ENCODE data around the gene CD36. TPM values are rescaled to one million over a fixed set of nuclear protein-coding genes. Genes with fewer than 3 reads are reported as not detected.

Gene CD36
- total RNA-seq, 1 experiment from 2014 or later = 0.39 TPM

GRCh38 chr7:80646083-80646865 is 7.8 kb downstream of the CD36 start:
- CTCF ChIA-PET = no interaction called here

DNA sequence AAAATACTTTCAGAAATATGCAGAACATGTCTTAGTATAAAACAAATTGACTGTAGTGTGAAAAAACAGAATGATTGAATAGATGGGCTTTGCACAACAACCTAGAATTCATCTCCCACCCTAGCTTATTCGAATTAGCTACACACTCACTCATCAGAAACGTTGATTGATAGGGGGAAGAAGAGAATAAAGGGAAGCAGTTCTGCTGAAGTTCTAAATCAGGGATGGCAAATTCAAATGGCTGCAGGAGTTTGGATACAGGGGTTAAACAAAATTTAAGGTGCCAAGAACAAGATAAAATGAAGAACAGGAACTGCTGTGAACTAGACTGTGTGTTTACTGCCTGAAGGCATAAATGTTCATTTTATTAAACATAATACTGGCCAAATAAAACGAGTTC is 9.0 kb downstream of the CD36 start:
- no peak for TF ChIP-seq EZH2 (IDR thresholded peaks at IDR 0.05; ENCODE audit: borderline replicate concordance, low read depth, low read length, poor library complexity, severe bottlenecking)
- TF ChIP-seq, protein P1, sequence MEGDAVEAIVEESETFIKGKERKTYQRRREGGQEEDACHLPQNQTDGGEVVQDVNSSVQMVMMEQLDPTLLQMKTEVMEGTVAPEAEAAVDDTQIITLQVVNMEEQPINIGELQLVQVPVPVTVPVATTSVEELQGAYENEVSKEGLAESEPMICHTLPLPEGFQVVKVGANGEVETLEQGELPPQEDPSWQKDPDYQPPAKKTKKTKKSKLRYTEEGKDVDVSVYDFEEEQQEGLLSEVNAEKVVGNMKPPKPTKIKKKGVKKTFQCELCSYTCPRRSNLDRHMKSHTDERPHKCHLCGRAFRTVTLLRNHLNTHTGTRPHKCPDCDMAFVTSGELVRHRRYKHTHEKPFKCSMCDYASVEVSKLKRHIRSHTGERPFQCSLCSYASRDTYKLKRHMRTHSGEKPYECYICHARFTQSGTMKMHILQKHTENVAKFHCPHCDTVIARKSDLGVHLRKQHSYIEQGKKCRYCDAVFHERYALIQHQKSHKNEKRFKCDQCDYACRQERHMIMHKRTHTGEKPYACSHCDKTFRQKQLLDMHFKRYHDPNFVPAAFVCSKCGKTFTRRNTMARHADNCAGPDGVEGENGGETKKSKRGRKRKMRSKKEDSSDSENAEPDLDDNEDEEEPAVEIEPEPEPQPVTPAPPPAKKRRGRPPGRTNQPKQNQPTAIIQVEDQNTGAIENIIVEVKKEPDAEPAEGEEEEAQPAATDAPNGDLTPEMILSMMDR (conservative IDR thresholded peaks at IDR 0.05; ENCODE audit: low read depth, low read length) = no peak
- H3K4me3 ChIP-seq (ENCODE audit: low read depth, low read length, poor library complexity, severe bottlenecking) = no peak overlapping the region
- H3K9me3 ChIP-seq (ENCODE audit: low read depth, low read length, poor library complexity, severe bottlenecking) = no peaks in the 10 kb centered on the region
- no peaks in the 10 kb centered on the region for H3K36me3 ChIP-seq (ENCODE audit: insufficient read depth, low read length, poor library complexity, severe bottlenecking)
- CTCF ChIA-PET = no interaction called here
- H3K27ac ChIP-seq (ENCODE audit: low read depth, low read length, poor library complexity, severe bottlenecking) = no peak overlapping the region
- no peaks in the 10 kb centered on the region for H3K27me3 ChIP-seq (replicated peaks; ENCODE audit: insufficient read depth, low read depth, low read length, poor library complexity)
- POLR2A ChIA-PET (ENCODE audit: low non-redundant PET) = no interaction called here
- peaks cover 19% of the 10 kb centered on the region for H3K4me1 ChIP-seq (ENCODE audit: insufficient read depth, low read length, poor library complexity, severe bottlenecking)
- no TSS peak for BruUV-seq (replicated peaks)
- no peak for DNase-seq (ENCODE audit: low spot score)
- intact Hi-C loops (cut with micrococcal nuclease; ENCODE audit: unreplicated experiment) = no loop called here

More at GRCh38 chr7:80646083-80646865, 7.8 kb downstream of the CD36 start:
- Histone ChIP-seq H3K9me3 (ENCODE audit: low read depth, low read length, poor library complexity, severe bottlenecking) (no peaks in the 10 kb centered on the region), H3K4me1 (ENCODE audit: insufficient read depth, low read length, poor library complexity, severe bottlenecking) (peaks cover 28% of the 10 kb centered on the region), H3K4me3 (ENCODE audit: low read depth, low read length, poor library complexity, severe bottlenecking) (no peak overlapping the region), H3K36me3 (ENCODE audit: insufficient read depth, low read length, poor library complexity, severe bottlenecking) (no peaks in the 10 kb centered on the region), H3K27me3 (replicated peaks; ENCODE audit: insufficient read depth, low read depth, low read length, poor library complexity) (no peaks in the 10 kb centered on the region), H3K27ac (ENCODE audit: low read depth, low read length, poor library complexity, severe bottlenecking) (no peak overlapping the region)
- POLR2A ChIA-PET (ENCODE audit: low non-redundant PET) = no interaction called here
- TF ChIP-seq, protein P1 (conservative IDR thresholded peaks at IDR 0.05; ENCODE audit: low read depth, low read length) = no peak
- no peak for TF ChIP-seq EZH2 (IDR thresholded peaks at IDR 0.05; ENCODE audit: borderline replicate concordance, low read depth, low read length, poor library complexity, severe bottlenecking)
- BruUV-seq (replicated peaks) = no TSS peak
- DNase-seq (ENCODE audit: low spot score) = no peak
- intact Hi-C loops (cut with micrococcal nuclease; ENCODE audit: unreplicated experiment) = no loop called here

GRCh38 chr7:80648031-80648600 is 9.7 kb downstream of the CD36 start:
- POLR2A ChIA-PET (ENCODE audit: low non-redundant PET) = no interaction called here
- CTCF ChIA-PET = no interaction called here

More at GRCh38 chr7:80648031-80648600, 9.7 kb downstream of the CD36 start:
- intact Hi-C loops (cut with micrococcal nuclease; ENCODE audit: unreplicated experiment) = no loop called here
- H3K27me3 ChIP-seq (replicated peaks; ENCODE audit: insufficient read depth, low read depth, low read length, poor library complexity) = no peaks in the 10 kb centered on the region
- no peaks in the 10 kb centered on the region for H3K9me3 ChIP-seq (ENCODE audit: low read depth, low read length, poor library complexity, severe bottlenecking)
- H3K4me1 ChIP-seq (ENCODE audit: insufficient read depth, low read length, poor library complexity, severe bottlenecking) = peaks cover 12% of the 10 kb centered on the region
- no peak overlapping the region for H3K4me3 ChIP-seq (ENCODE audit: low read depth, low read length, poor library complexity, severe bottlenecking)
- DNase-seq (ENCODE audit: low spot score) = no peak
- TF ChIP-seq, protein P1 (conservative IDR thresholded peaks at IDR 0.05; ENCODE audit: low read depth, low read length) = no peak
- TF ChIP-seq EZH2 (IDR thresholded peaks at IDR 0.05; ENCODE audit: borderline replicate concordance, low read depth, low read length, poor library complexity, severe bottlenecking) = no peak
- no peaks in the 10 kb centered on the region for H3K36me3 ChIP-seq (ENCODE audit: insufficient read depth, low read length, poor library complexity, severe bottlenecking)
- BruUV-seq (replicated peaks) = no TSS peak
- no peak overlapping the region for H3K27ac ChIP-seq (ENCODE audit: low read depth, low read length, poor library complexity, severe bottlenecking)
